Forelimb muscle (tissue), 1 donor: ENCODE data around the gene PLTP. TPM values are rescaled to one million over a fixed set of nuclear protein-coding genes. Genes with fewer than 3 reads are reported as not detected.

Source experiments
- polyA plus RNA-seq: library from polyadenylated mRNA; unstranded; fragments of 120-200 nt; gene quantifications from one replicate; pipeline ENCODE4 v1.2.1, GENCODE V29; 2013; ENCODE audit not compliant: insufficient read length

PLTP gene
- polyA plus RNA-seq, 1 donor, result 15.3 TPM

Other genes starting within 250 kb of the PLTP start
- gene WFDC11, start 241.9 kb downstream of the PLTP start, polyA plus RNA-seq, result not detected
- not detected for gene WFDC13, start 210.1 kb downstream of the PLTP start, polyA plus RNA-seq
- not detected for gene WFDC10B, start 207.1 kb downstream of the PLTP start, polyA plus RNA-seq
- not detected for gene SPINT4, start 189.8 kb downstream of the PLTP start, polyA plus RNA-seq
- gene WFDC3, start 120.3 kb downstream of the PLTP start, polyA plus RNA-seq, result 1.4 TPM
- gene DNTTIP1, start 120.2 kb downstream of the PLTP start, polyA plus RNA-seq, result 58.8 TPM
- gene UBE2C, start 99.5 kb downstream of the PLTP start, polyA plus RNA-seq, result 27.1 TPM
- gene TNNC2, start 84.8 kb downstream of the PLTP start, polyA plus RNA-seq, result 8,101 TPM
- gene SNX21, start 78.4 kb downstream of the PLTP start, polyA plus RNA-seq, result 24.3 TPM
- 23.4 TPM for gene ACOT8, start 54.8 kb downstream of the PLTP start, polyA plus RNA-seq
- gene ZSWIM3, start 54.5 kb downstream of the PLTP start, polyA plus RNA-seq, result 3.4 TPM
- gene ZSWIM1, start 30.9 kb downstream of the PLTP start, polyA plus RNA-seq, result 11.5 TPM
- gene SPATA25, start 24.5 kb downstream of the PLTP start, polyA plus RNA-seq, result 10.3 TPM
- 20.1 TPM for gene NEURL2, start 20.9 kb downstream of the PLTP start, polyA plus RNA-seq
- gene CTSA, start 20.8 kb downstream of the PLTP start, polyA plus RNA-seq, result 63.9 TPM
- 22.3 TPM for gene PCIF1, start 22.5 kb upstream of the PLTP start, polyA plus RNA-seq
- 11.4 TPM for gene ZNF335, start 60.0 kb upstream of the PLTP start, polyA plus RNA-seq
- 0.44 TPM for gene MMP9, start 96.8 kb upstream of the PLTP start, polyA plus RNA-seq
- gene SLC12A5, start 117.1 kb upstream of the PLTP start, polyA plus RNA-seq, result 0.52 TPM
- 29.0 TPM for gene NCOA5, start 177.8 kb upstream of the PLTP start, polyA plus RNA-seq
- gene CD40, start 206.2 kb upstream of the PLTP start, polyA plus RNA-seq, result 7.4 TPM